GM12878 (cell line): ENCODE measurements around the gene STEAP1B. TPM values are rescaled to one million over a fixed set of nuclear protein-coding genes. Genes with fewer than 3 reads are reported as not detected.

Source experiments
- ATAC-seq: fragments of 200-7000 bp; cut with Tn5 transposase; 3 replicates; pipeline ENCODE4 v1.9.1; 2020; ENCODE audit warnings: mild to moderate bottlenecking, moderate library complexity
- BruUV-seq: library from RNA; stranded (reverse); fragments of 400-500 nt; replicated peaks from 2 replicates; lab custom pipeline; 2021; lab: Mats Ljungman, UMichigan
- CTCF ChIA-PET: fragments of 300-600 bp; sonication (Branson Sonifier 250); formaldehyde crosslinking; extraction: SDS; loops from one replicate; lab custom pipeline; 2021; ENCODE audit warnings: inconsistent platforms; lab: Yijun Ruan, JAX
- POLR2A ChIA-PET: fragments of 350-600 bp; formaldehyde crosslinking; extraction: SDS; loops from one replicate; lab custom pipeline; 2021; ENCODE audit warnings: inconsistent platforms; lab: Charles Lee
- RAD21 ChIA-PET: fragments of 300-600 bp; sonication (Branson Sonifier 250); formaldehyde crosslinking; loops from one replicate; lab custom pipeline; 2023; ENCODE audit warnings: antibody characterized with exemption; ENCODE audit not compliant: unreplicated experiment; lab: Charles Lee
- SMC1A ChIA-PET: fragments of 300-600 bp; sonication (Branson Sonifier 250); formaldehyde crosslinking; loops from one replicate; lab custom pipeline; 2023; ENCODE audit not compliant: unreplicated experiment, uncharacterized antibody; lab: Charles Lee
- DNase-seq: peaks from one replicate; pipeline ENCODE4 v3.0.0-alpha.2; 2011; ENCODE audit warnings: low read depth, low spot score
- FAIRE-seq: peaks from 3 replicates; lab custom pipeline; 2011; peaks lifted over from hg19 to GRCh38; lab: Jason Lieb, UNC
- H2AFZ ChIP-seq: 2 replicates; pipeline ENCODE4 v1.6.0; 2011; ENCODE audit warnings: low read depth, low read length, control low read depth; ENCODE audit not compliant: control insufficient read depth
- H3K27ac ChIP-seq: 2 replicates; pipeline ENCODE4 v1.5.1; 2011; ENCODE audit warnings: control low read depth; ENCODE audit not compliant: control insufficient read depth, insufficient read depth
- H3K27me3 ChIP-seq, 2 experiments: replicated peaks in 1 of 2; 2 replicates each; pipeline versions ENCODE4 v1.6.0 to v1.6.1; 2011; ENCODE audit warnings: low read length in 1 of 2; ENCODE audit not compliant: control insufficient read depth in 2 of 2, insufficient read depth in 2 of 2
- H3K36me3 ChIP-seq, 2 experiments: 2 replicates each; pipeline ENCODE4 v1.5.1; 2011; ENCODE audit warnings: low read length in 1 of 2; ENCODE audit not compliant: control insufficient read depth in 2 of 2, insufficient read depth in 2 of 2
- H3K4me1 ChIP-seq: 2 replicates; pipeline ENCODE4 v1.6.1; 2011; ENCODE audit warnings: mild to moderate bottlenecking, low read length, moderate library complexity, mixed read lengths; ENCODE audit not compliant: control insufficient read depth, insufficient read depth
- H3K4me2 ChIP-seq: 2 replicates; pipeline ENCODE4 v1.6.0; 2011; ENCODE audit warnings: control low read depth; ENCODE audit not compliant: control insufficient read depth, insufficient read depth
- H3K4me3 ChIP-seq: fragments of 200-600 bp; sonication (generic); 2 replicates; pipeline ENCODE4 v1.5.1; 2016
- H3K79me2 ChIP-seq: 2 replicates; pipeline ENCODE4 v1.6.0; 2011; ENCODE audit warnings: low read length; ENCODE audit not compliant: control insufficient read depth, insufficient read depth
- H3K9ac ChIP-seq: 2 replicates; pipeline ENCODE4 v1.8.0; 2011; ENCODE audit warnings: low read length, control low read depth, mixed read lengths; ENCODE audit not compliant: control insufficient read depth, insufficient read depth
- H3K9me3 ChIP-seq: replicated peaks from 3 replicates; pipeline ENCODE4 v1.5.1; 2011; ENCODE audit warnings: mild to moderate bottlenecking, low read length; ENCODE audit not compliant: control insufficient read depth, insufficient read depth
- H4K20me1 ChIP-seq: 2 replicates; pipeline ENCODE4 v1.6.0; 2011; ENCODE audit not compliant: control insufficient read depth, insufficient read depth
- ATF2 ChIP-seq: IDR thresholded peaks from 2 replicates; pipeline ENCODE4 v1.6.1; 2012; ENCODE audit warnings: low read length, inconsistent platforms
- BRCA1 ChIP-seq: IDR thresholded peaks from 2 replicates; pipeline ENCODE4 v1.6.1; 2011; ENCODE audit warnings: low read depth, low read length, improper control_type of control experiment
- CREM ChIP-seq: IDR thresholded peaks from 2 replicates; pipeline ENCODE4 v1.6.1; 2014; ENCODE audit warnings: antibody characterized with exemption, low read depth
- EED ChIP-seq: sonication (generic); IDR thresholded peaks from 2 replicates; pipeline ENCODE4 v1.6.1; 2016; ENCODE audit warnings: antibody characterized with exemption, low read depth
- GABPA ChIP-seq: IDR thresholded peaks from 2 replicates; pipeline ENCODE4 v1.6.1; 2014; ENCODE audit warnings: antibody characterized with exemption, low read depth, mild to moderate bottlenecking, inconsistent platforms
- HDAC2 ChIP-seq: fragments of 200-600 bp; sonication (generic); IDR thresholded peaks from 2 replicates; pipeline ENCODE4 v1.6.1; 2017
- JUND ChIP-seq: IDR thresholded peaks from 2 replicates; pipeline ENCODE4 v1.6.1; 2012; ENCODE audit warnings: low read depth, mild to moderate bottlenecking, low read length, improper control_type of control experiment, moderate library complexity
- KAT2A ChIP-seq: conservative IDR thresholded peaks from 2 replicates; pipeline ENCODE4 v1.6.1; 2011; ENCODE audit warnings: low read depth, low read length; ENCODE audit not compliant: control insufficient read depth
- LARP7 ChIP-seq: fragments of 450-650 bp; IDR thresholded peaks from 2 replicates; pipeline ENCODE4 v1.6.1; 2017; ENCODE audit warnings: mild to moderate bottlenecking
- MEF2B ChIP-seq: fragments of 450-650 bp; IDR thresholded peaks from 2 replicates; pipeline ENCODE4 v1.6.1; 2018; ENCODE audit warnings: mild to moderate bottlenecking, moderate library complexity; ENCODE audit not compliant: partially characterized antibody, poor library complexity, severe bottlenecking
- MTA2 ChIP-seq: fragments of 450-650 bp; IDR thresholded peaks from 2 replicates; pipeline ENCODE4 v1.6.1; 2016; ENCODE audit warnings: low read depth, mild to moderate bottlenecking, moderate library complexity
- MXI1 ChIP-seq: fragments of 150-350 bp; IDR thresholded peaks from 2 replicates; pipeline ENCODE4 v1.6.1; 2011; ENCODE audit warnings: low read depth, mild to moderate bottlenecking, inconsistent platforms, low read length, improper control_type of control experiment
- MYC ChIP-seq: IDR thresholded peaks from 2 replicates; pipeline ENCODE4 v1.6.1; 2011; ENCODE audit warnings: mild to moderate bottlenecking, low read length, moderate library complexity, inconsistent platforms; ENCODE audit not compliant: insufficient read depth, insufficient replicate concordance, insufficient read length, severe bottlenecking
- PAX8 ChIP-seq: fragments of 450-650 bp; IDR thresholded peaks from 2 replicates; pipeline ENCODE4 v1.6.1; 2017; ENCODE audit warnings: mild to moderate bottlenecking, moderate library complexity
- PML ChIP-seq: IDR thresholded peaks from 2 replicates; pipeline ENCODE4 v1.6.1; 2012; ENCODE audit warnings: low read length, inconsistent platforms
- POLR2AphosphoS2 ChIP-seq: IDR thresholded peaks from 2 replicates; pipeline ENCODE4 v1.6.1; 2011; ENCODE audit warnings: low read depth, mild to moderate bottlenecking, low read length, improper control_type of control experiment, moderate library complexity
- RBBP5 ChIP-seq: fragments of 200-600 bp; sonication (generic); conservative IDR thresholded peaks from 2 replicates; pipeline ENCODE4 v1.6.1; 2016
- SPI1 ChIP-seq: IDR thresholded peaks from 2 replicates; pipeline ENCODE4 v1.6.1; 2011; ENCODE audit warnings: low read depth, mild to moderate bottlenecking, low read length, moderate library complexity, borderline replicate concordance; ENCODE audit not compliant: insufficient read depth
- ZNF24 ChIP-seq: fragments of 450-650 bp; IDR thresholded peaks from 2 replicates; pipeline ENCODE4 v1.6.1; 2017; ENCODE audit warnings: antibody characterized with exemption, mild to moderate bottlenecking
- ZNF622 ChIP-seq: fragments of 450-650 bp; IDR thresholded peaks from 2 replicates; pipeline ENCODE4 v1.6.1; 2017; ENCODE audit warnings: mild to moderate bottlenecking, inconsistent platforms
- WGBS: methylation state at CpG from one replicate; pipeline ENCODE4 v1.1.6; 2016; ENCODE audit warnings: low lambda C conversion rate; ENCODE audit not compliant: insufficient replicate concordance, insufficient coverage; ENCODE audit errors: missing lambda C conversion rate; 5-methylcytosine and 5-hydroxymethylcytosine counted together
- in situ Hi-C: fragments of 300-500 bp; cut with MboI; formaldehyde crosslinking; loops from 9 replicates; pipeline ENCODE4 v1.14.3; 2018; ENCODE audit warnings: mixed read lengths
- intact Hi-C: fragments of 100-400 bp; cut with micrococcal nuclease; formaldehyde crosslinking; loops from one replicate; pipeline ENCODE4 v1.14.2; 2022; ENCODE audit not compliant: unreplicated experiment
- polyA plus RNA-seq, 11 experiments: library from polyadenylated mRNA; depleted of rRNA in 4 of 11; unstranded in 6 of 11; stranded (reverse) in 5 of 11; fragments of >200 nt; fragmentation: Nextera tagmentation in 4 of 11; fragmentation: Illumina TruSeq in 1 of 11; extraction: Ambion mirVana in 4 of 11; extraction: Trizol in 1 of 11; gene quantifications; 1 replicate in 1 of 11; 2 replicates in 10 of 11; pipeline versions ENCODE4 v1.2.1 to v1.2.3, GENCODE V29; 2011 to 2016; ENCODE audit warnings: inconsistent platforms in 2 of 11, missing spikeins in 2 of 11, low read depth in 1 of 11
- total RNA-seq, 4 experiments: library from RNA; depleted of rRNA in 3 of 4; stranded (reverse); fragments of >200 nt in 3 of 4; fragmentation: Illumina TruSeq in 1 of 4; extraction: Trizol in 1 of 4; gene quantifications; 2 replicates each; pipeline versions ENCODE4 v1.2.1 to v1.2.3, GENCODE V29; 2013 to 2021

Gene STEAP1B
- total and polyA plus RNA-seq, 10 of the 15 experiments (the other 5 are each of a cell fraction or from before 2014, with no cell fraction given), result 0.14 TPM; not detected in 9

- TF ChIP-seq MEF2B (no peak), LARP7 (no peak), MYC (no peak), MTA2 (peak; percentile 66; the same call in 1 of the 2 replicates), SPI1 (peak; percentile 76; the same call in 1 of the 2 replicates), PAX8 (no peak), EED (no peak), ZNF24 (no peak), MXI1 (no peak)
Observed at GRCh38 chr7:22447008-22447407, 53.0 kb downstream of the STEAP1B start (continued).

- RAD21 ChIA-PET, result interaction anchor here (1.0 to 3.6 kb wide), 8 partner anchors 11 to 336 kb away, joined by 3 to 13 read pairs (median 4); no protein-coding TSS in a partner anchor
- 44% methylated on average over 3 of the region's 3 CpGs for WGBS
- DNase-seq (no peak), ATAC-seq (no peak), FAIRE-seq (no peak)
- H4K20me1 ChIP-seq, result no peaks in the 10 kb centered on the region
- in situ Hi-C loops (no loop called here), intact Hi-C loops (loop anchor here (5.0 to 10.0 kb wide), 3 partner anchors 44 to 501 kb away; partner anchors contain the start of gene CDCA7L)
- H3K4me2 ChIP-seq, result peak overlapping the region; percentile 68
- TF ChIP-seq BRCA1 (no peak), KAT2A (no peak), CREM (no peak), RBBP5 (no peak), MXI1 (no peak), JUND (no peak), ATF2 (no peak), GABPA (no peak), ZNF622 (no peak), HDAC2 (no peak), POLR2AphosphoS2 (no peak), PML (no peak)
- H3K27me3 ChIP-seq, result no peaks in the 10 kb centered on the region
- no peaks in the 10 kb centered on the region for H3K79me2 ChIP-seq
- CTCF ChIA-PET, result interaction anchor here (0.9 to 3.0 kb wide), 7 partner anchors 11 to 1251 kb away, joined by 3 to 21 read pairs (median 3); no protein-coding TSS in a partner anchor
- H3K4me1 ChIP-seq, result peaks cover 42% of the 10 kb centered on the region
- POLR2A ChIA-PET, result interaction anchor here (0.6 to 1.1 kb wide), 4 partner anchors 9 to 1149 kb away, joined by 3 to 7 read pairs (median 4); no protein-coding TSS in a partner anchor
- H3K9ac ChIP-seq, result peak overlapping the region; percentile 8
- no peaks in the 10 kb centered on the region for H3K9me3 ChIP-seq
- BruUV-seq, result TSS peak; percentile 88
- SMC1A ChIA-PET, result interaction anchor here (0.6 to 3.6 kb wide), 14 partner anchors 11 to 335 kb away, joined by 3 to 38 read pairs (median 4); no protein-coding TSS in a partner anchor
- H3K4me3 ChIP-seq, result no peak overlapping the region
- H3K36me3 ChIP-seq, result no peaks in the 10 kb centered on the region
- peak overlapping the region; percentile 67 for H3K27ac ChIP-seq
- no peak overlapping the region for H2AFZ ChIP-seq
Observed at GRCh38 chr7:22445853-22446252, 54.1 kb downstream of the STEAP1B start.
